WTC11 (cell line): ENCODE measurements around the gene TAOK3. TPM values are rescaled to one million over a fixed set of nuclear protein-coding genes. Genes with fewer than 3 reads are reported as not detected.

ENCODE experiments used
- CREB1 ChIP-seq: sonication (generic); formaldehyde crosslinking; IDR thresholded peaks from 2 replicates; pipeline ENCODE4 v1.8.0; 2023; ENCODE audit warnings: mild to moderate bottlenecking, missing genetic modification reagents
- ESRRA ChIP-seq: sonication (generic); formaldehyde crosslinking; IDR thresholded peaks from 2 replicates; pipeline ENCODE4 v1.8.1; 2022; ENCODE audit warnings: mild to moderate bottlenecking, missing genetic modification reagents, borderline replicate concordance
- ETV6 ChIP-seq: sonication (generic); formaldehyde crosslinking; IDR thresholded peaks from 2 replicates; pipeline ENCODE4 v1.8.1; 2022; ENCODE audit warnings: mild to moderate bottlenecking, missing genetic modification reagents
- FOXJ3 ChIP-seq: sonication (generic); formaldehyde crosslinking; IDR thresholded peaks from 2 replicates; pipeline ENCODE4 v1.9.0; 2021; ENCODE audit warnings: missing genetic modification reagents, mild to moderate bottlenecking, borderline replicate concordance
- GTF2I ChIP-seq: fragments of 250-450 bp; sonication (Bioruptor Pico); conservative IDR thresholded peaks from 2 replicates; pipeline ENCODE4 v1.4.0; 2021; ENCODE audit warnings: mild to moderate bottlenecking
- IRF2 ChIP-seq: sonication (generic); formaldehyde crosslinking; IDR thresholded peaks from 2 replicates; pipeline ENCODE4 v1.8.0; 2022; ENCODE audit warnings: low read depth, missing genetic modification reagents, borderline replicate concordance
- JUN ChIP-seq: sonication (generic); formaldehyde crosslinking; IDR thresholded peaks from 2 replicates; pipeline ENCODE4 v1.8.0; 2023; ENCODE audit warnings: mild to moderate bottlenecking, missing genetic modification reagents
- KAT7 ChIP-seq: sonication (generic); formaldehyde crosslinking; IDR thresholded peaks from 2 replicates; pipeline ENCODE4 v1.8.1; 2023; ENCODE audit warnings: missing genetic modification reagents, mild to moderate bottlenecking, borderline replicate concordance
- NR3C1 ChIP-seq: sonication (generic); formaldehyde crosslinking; conservative IDR thresholded peaks from 2 replicates; pipeline ENCODE4 v1.8.1; 2023; ENCODE audit warnings: low read depth, mild to moderate bottlenecking, missing genetic modification reagents
- SP1 ChIP-seq: sonication (generic); formaldehyde crosslinking; conservative IDR thresholded peaks from 2 replicates; pipeline ENCODE4 v1.8.1; 2022; ENCODE audit warnings: missing genetic modification reagents
- TEAD4 ChIP-seq: sonication (generic); formaldehyde crosslinking; IDR thresholded peaks from 2 replicates; pipeline ENCODE4 v1.8.0; 2022; ENCODE audit warnings: mild to moderate bottlenecking, missing genetic modification reagents
- ZNF232 ChIP-seq: sonication (generic); formaldehyde crosslinking; IDR thresholded peaks from 2 replicates; pipeline ENCODE4 v1.8.0; 2022; ENCODE audit warnings: mild to moderate bottlenecking, missing genetic modification reagents
- ZNF317 ChIP-seq: sonication (generic); formaldehyde crosslinking; IDR thresholded peaks from 2 replicates; pipeline ENCODE4 v1.8.1; 2023; ENCODE audit warnings: low read depth, mild to moderate bottlenecking, moderate library complexity, missing genetic modification reagents, borderline replicate concordance
- ZNF416 ChIP-seq: fragments of 250-450 bp; sonication (Bioruptor Pico); IDR thresholded peaks from 2 replicates; pipeline ENCODE4 v1.9.0; 2021; ENCODE audit warnings: mild to moderate bottlenecking, inconsistent platforms
- ZNF423 ChIP-seq: fragments of 250-450 bp; sonication (Bioruptor Pico); IDR thresholded peaks from 2 replicates; pipeline ENCODE4 v2.1.2; 2022; ENCODE audit warnings: mild to moderate bottlenecking, moderate library complexity
- total RNA-seq: library from RNA; stranded (reverse); gene quantifications from 3 replicates; pipeline ENCODE4 v1.2.3, GENCODE V29; 2021
- TF ChIP-seq, protein P1 (sequence below): sonication (generic); formaldehyde crosslinking; IDR thresholded peaks from 2 replicates; pipeline ENCODE4 v1.8.0; 2023; ENCODE audit warnings: missing genetic modification reagents
- TF ChIP-seq, protein P2 (sequence below): sonication (generic); formaldehyde crosslinking; conservative IDR thresholded peaks from 2 replicates; pipeline ENCODE4 v1.8.1; 2022; ENCODE audit warnings: mild to moderate bottlenecking, missing genetic modification reagents
- TF ChIP-seq, protein P3 (sequence below): fragments of 250-450 bp; sonication (Bioruptor Pico); IDR thresholded peaks from 2 replicates; pipeline ENCODE4 v2.1.2; 2022; ENCODE audit warnings: mild to moderate bottlenecking, moderate library complexity
- TF ChIP-seq, protein P4 (sequence below): sonication (generic); formaldehyde crosslinking; IDR thresholded peaks from 2 replicates; pipeline ENCODE4 v1.8.1; 2022; ENCODE audit warnings: low read depth, mild to moderate bottlenecking, moderate library complexity, missing genetic modification reagents, borderline replicate concordance
- TF ChIP-seq, protein P5 (sequence below): fragments of 250-450 bp; sonication (Bioruptor Pico); conservative IDR thresholded peaks from 2 replicates; pipeline ENCODE4 v1.9.0; 2021; ENCODE audit warnings: mild to moderate bottlenecking
- TF ChIP-seq, protein P6 (sequence below): sonication (generic); formaldehyde crosslinking; IDR thresholded peaks from 2 replicates; pipeline ENCODE4 v1.8.1; 2023; ENCODE audit warnings: mild to moderate bottlenecking, missing genetic modification reagents, moderate library complexity
- TF ChIP-seq, protein P7 (sequence below): sonication (generic); formaldehyde crosslinking; IDR thresholded peaks from 2 replicates; pipeline ENCODE4 v1.8.1; 2023; ENCODE audit warnings: mild to moderate bottlenecking, missing genetic modification reagents
- TF ChIP-seq, protein P8 (sequence below): sonication (generic); formaldehyde crosslinking; IDR thresholded peaks from 2 replicates; pipeline ENCODE4 v1.8.0; 2023; ENCODE audit warnings: mild to moderate bottlenecking, missing genetic modification reagents
- TF ChIP-seq, protein P9 (sequence below): fragments of 250-450 bp; sonication (Bioruptor Pico); IDR thresholded peaks from 2 replicates; pipeline ENCODE4 v1.9.0; 2021; ENCODE audit warnings: mild to moderate bottlenecking

The TAOK3 gene
- total RNA-seq, 1 experiment from 2014 or later = 13.0 TPM

DNA sequence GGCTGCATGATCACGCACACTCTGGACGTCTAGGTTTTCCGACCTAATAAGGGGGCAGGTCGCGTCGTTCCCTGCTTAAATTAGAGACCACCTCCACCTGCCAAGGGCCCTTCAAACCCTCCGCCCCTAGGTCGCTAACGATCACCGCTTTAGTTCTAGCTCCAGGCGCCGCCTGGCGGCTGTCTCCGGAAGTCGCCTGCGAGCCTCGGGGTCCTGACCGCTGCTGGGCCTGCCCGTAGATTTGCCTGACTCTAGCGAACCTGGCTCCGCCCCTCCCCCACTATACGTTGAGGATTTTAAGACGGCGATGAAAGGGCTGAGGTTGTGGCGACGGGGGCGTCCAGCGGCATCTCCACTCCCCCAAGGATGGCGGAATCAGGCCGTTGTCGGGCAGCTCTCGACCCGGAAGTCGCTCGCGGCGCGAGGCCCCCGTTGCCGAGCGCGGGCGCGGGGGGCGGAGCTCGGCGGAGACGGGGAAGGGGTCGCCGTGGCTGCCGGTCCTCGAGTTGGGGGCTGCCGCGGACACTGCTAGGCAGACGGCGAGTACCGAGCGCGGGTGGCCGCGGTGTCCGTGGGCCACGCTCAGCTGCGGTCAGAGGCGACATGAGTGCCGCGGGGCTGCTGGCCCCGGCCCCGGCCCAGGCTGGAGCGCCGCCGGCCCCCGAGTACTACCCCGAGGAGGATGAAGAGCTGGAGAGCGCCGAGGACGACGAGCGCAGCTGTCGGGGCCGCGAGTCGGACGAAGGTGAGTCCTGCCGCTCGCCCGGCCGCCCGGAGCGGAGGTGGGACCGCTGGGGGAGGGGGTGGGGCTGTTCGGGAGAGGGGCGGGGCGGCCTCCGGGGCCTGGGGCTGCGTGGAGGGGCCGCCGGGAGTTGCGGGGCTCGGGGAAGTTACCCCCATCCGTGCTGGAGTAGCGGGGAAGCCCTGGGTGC, 3.6 kb upstream of the TAOK3 start, which contains the start of gene SUDS3 (continued):
- TF ChIP-seq CREB1 = no peak
- TF ChIP-seq, protein P1, sequence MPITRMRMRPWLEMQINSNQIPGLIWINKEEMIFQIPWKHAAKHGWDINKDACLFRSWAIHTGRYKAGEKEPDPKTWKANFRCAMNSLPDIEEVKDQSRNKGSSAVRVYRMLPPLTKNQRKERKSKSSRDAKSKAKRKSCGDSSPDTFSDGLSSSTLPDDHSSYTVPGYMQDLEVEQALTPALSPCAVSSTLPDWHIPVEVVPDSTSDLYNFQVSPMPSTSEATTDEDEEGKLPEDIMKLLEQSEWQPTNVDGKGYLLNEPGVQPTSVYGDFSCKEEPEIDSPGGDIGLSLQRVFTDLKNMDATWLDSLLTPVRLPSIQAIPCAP (CRISPR knock-in tag) = no peak
- TF ChIP-seq, protein P2, sequence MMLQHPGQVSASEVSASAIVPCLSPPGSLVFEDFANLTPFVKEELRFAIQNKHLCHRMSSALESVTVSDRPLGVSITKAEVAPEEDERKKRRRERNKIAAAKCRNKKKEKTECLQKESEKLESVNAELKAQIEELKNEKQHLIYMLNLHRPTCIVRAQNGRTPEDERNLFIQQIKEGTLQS = no peak
- no peak for TF ChIP-seq ESRRA
- no peak for TF ChIP-seq ZNF317 (CRISPR knock-in tag)
- TF ChIP-seq NR3C1 (CRISPR knock-in tag) = no peak
- TF ChIP-seq, protein P3, sequence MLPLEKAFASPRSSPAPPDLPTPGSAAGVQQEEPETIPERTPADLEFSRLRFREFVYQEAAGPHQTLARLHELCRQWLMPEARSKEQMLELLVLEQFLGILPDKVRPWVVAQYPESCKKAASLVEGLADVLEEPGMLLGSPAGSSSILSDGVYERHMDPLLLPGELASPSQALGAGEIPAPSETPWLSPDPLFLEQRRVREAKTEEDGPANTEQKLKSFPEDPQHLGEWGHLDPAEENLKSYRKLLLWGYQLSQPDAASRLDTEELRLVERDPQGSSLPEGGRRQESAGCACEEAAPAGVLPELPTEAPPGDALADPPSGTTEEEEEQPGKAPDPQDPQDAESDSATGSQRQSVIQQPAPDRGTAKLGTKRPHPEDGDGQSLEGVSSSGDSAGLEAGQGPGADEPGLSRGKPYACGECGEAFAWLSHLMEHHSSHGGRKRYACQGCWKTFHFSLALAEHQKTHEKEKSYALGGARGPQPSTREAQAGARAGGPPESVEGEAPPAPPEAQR (CRISPR knock-in tag) = no peak
- TF ChIP-seq TEAD4 (CRISPR knock-in tag) = no peak
- TF ChIP-seq, protein P4, sequence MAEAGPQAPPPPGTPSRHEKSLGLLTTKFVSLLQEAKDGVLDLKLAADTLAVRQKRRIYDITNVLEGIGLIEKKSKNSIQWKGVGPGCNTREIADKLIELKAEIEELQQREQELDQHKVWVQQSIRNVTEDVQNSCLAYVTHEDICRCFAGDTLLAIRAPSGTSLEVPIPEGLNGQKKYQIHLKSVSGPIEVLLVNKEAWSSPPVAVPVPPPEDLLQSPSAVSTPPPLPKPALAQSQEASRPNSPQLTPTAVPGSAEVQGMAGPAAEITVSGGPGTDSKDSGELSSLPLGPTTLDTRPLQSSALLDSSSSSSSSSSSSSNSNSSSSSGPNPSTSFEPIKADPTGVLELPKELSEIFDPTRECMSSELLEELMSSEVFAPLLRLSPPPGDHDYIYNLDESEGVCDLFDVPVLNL = no peak
- TF ChIP-seq, protein P5, sequence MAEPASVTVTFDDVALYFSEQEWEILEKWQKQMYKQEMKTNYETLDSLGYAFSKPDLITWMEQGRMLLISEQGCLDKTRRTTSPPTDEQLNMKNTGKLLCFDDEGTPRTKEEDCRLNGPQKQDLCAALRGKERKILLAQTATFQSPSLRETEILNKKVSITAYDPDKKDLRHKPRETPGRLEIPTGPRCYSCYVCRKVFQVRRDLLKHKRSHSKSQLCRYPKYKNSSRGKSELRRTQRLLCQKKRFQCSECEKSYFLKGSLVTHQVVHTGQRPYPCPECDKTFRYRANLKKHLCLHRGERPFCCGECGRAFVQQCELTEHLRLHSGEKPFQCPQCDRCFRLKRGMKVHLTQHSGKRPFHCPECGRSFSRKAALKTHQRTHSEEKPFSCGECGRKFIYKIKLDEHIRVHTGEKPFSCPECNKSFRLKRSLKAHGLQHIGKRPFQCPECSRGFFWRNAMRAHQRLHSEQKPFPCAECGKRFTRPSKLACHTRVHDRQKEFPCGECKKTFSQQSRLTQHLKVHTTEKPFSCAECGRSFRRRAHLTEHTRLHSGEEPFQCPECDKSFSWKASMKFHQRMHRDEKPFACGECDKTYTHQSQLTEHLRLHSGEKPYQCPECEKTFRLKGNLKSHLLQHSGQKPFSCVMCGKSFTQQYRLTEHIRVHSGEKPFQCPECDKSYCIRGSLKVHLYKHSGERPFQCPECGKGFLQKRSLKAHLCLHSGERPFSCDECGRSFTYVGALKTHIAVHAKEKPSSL (CRISPR knock-in tag) = no peak
- no peak for TF ChIP-seq JUN (CRISPR knock-in tag)
- TF ChIP-seq, protein P6, sequence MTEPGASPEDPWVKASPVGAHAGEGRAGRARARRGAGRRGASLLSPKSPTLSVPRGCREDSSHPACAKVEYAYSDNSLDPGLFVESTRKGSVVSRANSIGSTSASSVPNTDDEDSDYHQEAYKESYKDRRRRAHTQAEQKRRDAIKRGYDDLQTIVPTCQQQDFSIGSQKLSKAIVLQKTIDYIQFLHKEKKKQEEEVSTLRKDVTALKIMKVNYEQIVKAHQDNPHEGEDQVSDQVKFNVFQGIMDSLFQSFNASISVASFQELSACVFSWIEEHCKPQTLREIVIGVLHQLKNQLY (CRISPR knock-in tag) = 0 out of 2 replicates have a peak, but pooled peaks have one; percentile 24
- TF ChIP-seq GTF2I (CRISPR knock-in tag) = no peak
- TF ChIP-seq ZNF423 (CRISPR knock-in tag) = no peak
- TF ChIP-seq, protein P7, sequence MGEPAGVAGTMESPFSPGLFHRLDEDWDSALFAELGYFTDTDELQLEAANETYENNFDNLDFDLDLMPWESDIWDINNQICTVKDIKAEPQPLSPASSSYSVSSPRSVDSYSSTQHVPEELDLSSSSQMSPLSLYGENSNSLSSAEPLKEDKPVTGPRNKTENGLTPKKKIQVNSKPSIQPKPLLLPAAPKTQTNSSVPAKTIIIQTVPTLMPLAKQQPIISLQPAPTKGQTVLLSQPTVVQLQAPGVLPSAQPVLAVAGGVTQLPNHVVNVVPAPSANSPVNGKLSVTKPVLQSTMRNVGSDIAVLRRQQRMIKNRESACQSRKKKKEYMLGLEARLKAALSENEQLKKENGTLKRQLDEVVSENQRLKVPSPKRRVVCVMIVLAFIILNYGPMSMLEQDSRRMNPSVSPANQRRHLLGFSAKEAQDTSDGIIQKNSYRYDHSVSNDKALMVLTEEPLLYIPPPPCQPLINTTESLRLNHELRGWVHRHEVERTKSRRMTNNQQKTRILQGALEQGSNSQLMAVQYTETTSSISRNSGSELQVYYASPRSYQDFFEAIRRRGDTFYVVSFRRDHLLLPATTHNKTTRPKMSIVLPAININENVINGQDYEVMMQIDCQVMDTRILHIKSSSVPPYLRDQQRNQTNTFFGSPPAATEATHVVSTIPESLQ (CRISPR knock-in tag) = no peak
- peak; percentile 86; the same call in 1 of the 2 replicates for TF ChIP-seq ETV6 (CRISPR knock-in tag)
- TF ChIP-seq, protein P8, sequence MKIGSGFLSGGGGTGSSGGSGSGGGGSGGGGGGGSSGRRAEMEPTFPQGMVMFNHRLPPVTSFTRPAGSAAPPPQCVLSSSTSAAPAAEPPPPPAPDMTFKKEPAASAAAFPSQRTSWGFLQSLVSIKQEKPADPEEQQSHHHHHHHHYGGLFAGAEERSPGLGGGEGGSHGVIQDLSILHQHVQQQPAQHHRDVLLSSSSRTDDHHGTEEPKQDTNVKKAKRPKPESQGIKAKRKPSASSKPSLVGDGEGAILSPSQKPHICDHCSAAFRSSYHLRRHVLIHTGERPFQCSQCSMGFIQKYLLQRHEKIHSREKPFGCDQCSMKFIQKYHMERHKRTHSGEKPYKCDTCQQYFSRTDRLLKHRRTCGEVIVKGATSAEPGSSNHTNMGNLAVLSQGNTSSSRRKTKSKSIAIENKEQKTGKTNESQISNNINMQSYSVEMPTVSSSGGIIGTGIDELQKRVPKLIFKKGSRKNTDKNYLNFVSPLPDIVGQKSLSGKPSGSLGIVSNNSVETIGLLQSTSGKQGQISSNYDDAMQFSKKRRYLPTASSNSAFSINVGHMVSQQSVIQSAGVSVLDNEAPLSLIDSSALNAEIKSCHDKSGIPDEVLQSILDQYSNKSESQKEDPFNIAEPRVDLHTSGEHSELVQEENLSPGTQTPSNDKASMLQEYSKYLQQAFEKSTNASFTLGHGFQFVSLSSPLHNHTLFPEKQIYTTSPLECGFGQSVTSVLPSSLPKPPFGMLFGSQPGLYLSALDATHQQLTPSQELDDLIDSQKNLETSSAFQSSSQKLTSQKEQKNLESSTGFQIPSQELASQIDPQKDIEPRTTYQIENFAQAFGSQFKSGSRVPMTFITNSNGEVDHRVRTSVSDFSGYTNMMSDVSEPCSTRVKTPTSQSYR (CRISPR knock-in tag) = no peak
- peak; percentile 86 for TF ChIP-seq SP1 (CRISPR knock-in tag)
- no peak for TF ChIP-seq FOXJ3 (CRISPR knock-in tag)
- TF ChIP-seq ZNF416 (CRISPR knock-in tag) = no peak
- no peak for TF ChIP-seq ZNF232
- TF ChIP-seq, protein P9, sequence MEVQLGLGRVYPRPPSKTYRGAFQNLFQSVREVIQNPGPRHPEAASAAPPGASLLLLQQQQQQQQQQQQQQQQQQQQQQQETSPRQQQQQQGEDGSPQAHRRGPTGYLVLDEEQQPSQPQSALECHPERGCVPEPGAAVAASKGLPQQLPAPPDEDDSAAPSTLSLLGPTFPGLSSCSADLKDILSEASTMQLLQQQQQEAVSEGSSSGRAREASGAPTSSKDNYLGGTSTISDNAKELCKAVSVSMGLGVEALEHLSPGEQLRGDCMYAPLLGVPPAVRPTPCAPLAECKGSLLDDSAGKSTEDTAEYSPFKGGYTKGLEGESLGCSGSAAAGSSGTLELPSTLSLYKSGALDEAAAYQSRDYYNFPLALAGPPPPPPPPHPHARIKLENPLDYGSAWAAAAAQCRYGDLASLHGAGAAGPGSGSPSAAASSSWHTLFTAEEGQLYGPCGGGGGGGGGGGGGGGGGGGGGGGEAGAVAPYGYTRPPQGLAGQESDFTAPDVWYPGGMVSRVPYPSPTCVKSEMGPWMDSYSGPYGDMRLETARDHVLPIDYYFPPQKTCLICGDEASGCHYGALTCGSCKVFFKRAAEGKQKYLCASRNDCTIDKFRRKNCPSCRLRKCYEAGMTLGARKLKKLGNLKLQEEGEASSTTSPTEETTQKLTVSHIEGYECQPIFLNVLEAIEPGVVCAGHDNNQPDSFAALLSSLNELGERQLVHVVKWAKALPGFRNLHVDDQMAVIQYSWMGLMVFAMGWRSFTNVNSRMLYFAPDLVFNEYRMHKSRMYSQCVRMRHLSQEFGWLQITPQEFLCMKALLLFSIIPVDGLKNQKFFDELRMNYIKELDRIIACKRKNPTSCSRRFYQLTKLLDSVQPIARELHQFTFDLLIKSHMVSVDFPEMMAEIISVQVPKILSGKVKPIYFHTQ (CRISPR knock-in tag) = no peak
- TF ChIP-seq IRF2 (CRISPR knock-in tag) = no peak
- no peak for TF ChIP-seq KAT7 (CRISPR knock-in tag)
